IPS-NIHi11 (cell line): ENCODE data around the gene SDHA.

Experiments used
- DNase-seq: peaks from one replicate; pipeline ENCODE4 v3.0.0; 2012; ENCODE audit warnings: mixed read lengths, low spot score

Gene SDHA

DNA sequence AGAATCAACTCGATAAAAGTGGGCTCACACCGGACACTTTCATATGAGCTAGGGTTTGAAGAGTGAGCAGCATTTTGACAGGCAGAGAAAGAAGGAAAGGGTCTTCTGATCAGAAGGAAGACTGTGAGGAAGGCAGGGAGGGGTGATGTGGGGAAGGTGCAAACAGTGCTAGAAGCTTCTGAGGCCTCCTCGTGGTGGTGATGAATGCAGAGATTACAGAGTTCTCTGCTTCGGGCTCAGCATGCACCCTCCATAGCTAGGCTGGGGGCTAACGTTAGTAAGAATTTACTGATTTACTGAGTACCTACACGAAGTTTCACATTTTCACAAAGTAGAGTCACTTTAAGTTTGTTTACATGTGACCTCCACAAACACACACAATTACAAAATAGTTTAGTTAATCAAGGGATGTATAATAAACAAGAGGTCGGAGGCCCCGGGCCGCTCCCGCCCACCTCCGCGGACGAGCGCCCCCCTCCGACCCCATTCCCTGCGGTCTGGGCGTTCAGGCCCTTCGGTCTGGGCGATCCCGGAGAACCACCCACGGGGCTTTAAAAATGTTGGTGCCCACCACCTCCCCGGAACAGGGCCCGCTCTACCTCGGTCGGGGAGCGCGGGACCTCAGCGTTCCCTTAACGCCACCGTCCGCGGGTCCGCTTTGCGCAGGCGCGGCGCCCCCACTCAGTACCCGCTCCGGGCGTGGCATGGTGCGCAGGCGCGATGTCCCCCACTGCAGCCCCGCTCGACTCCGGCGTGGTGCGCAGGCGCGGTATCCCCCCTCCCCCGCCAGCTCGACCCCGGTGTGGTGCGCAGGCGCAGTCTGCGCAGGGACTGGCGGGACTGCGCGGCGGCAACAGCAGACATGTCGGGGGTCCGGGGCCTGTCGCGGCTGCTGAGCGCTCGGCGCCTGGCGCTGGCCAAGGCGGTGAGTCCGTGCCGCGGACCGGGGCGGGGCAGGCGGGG is at the start of gene SDHA, which contains the start of gene CCDC127:
TSS of gene SDHA (plus strand) at position 827 of the 963 bp plus-strand sequence. CDS start at position 863, 36 bp downstream.
TSS of gene CCDC127 (minus strand) at position 660 of the 963 bp plus-strand sequence. CDS start 1,304 bp downstream, outside the sequence.
- peak; percentile 100 for DNase-seq

DNA sequence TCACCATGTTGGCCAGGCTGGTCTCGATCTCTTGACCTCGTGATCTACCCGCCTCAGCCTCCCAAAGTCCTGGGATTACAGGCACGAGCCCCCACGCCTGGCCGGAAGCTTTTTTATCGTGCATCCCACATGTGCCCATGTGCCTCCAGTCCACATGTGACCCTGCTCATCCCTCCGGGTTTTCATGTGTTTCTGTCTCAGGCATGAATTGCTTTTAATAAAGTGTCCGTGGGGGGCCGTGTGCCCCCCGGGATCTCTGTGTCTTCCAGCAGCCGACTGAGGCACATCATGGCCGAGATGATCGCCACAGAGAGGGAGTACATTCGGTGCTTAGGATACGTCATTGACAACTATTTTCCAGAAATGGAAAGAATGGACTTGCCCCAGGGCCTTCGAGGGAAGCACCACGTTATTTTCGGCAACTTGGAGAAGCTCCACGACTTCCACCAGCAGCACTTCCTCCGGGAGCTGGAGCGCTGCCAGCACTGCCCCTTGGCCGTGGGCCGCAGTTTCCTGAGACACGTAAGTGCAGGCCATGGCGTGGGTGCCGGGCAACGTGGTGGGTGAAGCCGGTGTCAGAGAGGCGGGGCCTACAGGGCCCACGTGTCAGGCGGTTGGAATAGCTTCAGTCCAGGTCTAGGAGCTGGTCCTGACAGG is 48.9 kb upstream of the SDHA start:
- DNase-seq, result no peak

DNA sequence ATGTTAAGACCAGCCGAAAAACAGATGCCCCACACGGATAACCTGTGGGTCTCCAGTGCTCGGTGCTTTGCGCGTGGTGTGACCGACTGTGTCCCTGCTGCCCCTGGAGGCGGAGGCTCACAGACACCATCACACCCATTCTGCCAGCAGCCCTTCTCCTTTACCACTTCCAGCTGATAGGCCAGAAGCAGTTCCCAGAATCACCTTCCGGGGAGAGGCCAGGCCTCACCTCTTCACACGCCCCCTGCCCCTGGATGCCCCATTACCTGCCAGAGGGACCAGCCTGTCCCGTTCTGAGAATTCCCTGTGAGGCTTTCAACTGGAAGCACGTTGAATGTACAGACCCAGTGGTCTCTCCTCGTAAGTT is 48.4 kb upstream of the SDHA start:
- DNase-seq, result no peak

DNA sequence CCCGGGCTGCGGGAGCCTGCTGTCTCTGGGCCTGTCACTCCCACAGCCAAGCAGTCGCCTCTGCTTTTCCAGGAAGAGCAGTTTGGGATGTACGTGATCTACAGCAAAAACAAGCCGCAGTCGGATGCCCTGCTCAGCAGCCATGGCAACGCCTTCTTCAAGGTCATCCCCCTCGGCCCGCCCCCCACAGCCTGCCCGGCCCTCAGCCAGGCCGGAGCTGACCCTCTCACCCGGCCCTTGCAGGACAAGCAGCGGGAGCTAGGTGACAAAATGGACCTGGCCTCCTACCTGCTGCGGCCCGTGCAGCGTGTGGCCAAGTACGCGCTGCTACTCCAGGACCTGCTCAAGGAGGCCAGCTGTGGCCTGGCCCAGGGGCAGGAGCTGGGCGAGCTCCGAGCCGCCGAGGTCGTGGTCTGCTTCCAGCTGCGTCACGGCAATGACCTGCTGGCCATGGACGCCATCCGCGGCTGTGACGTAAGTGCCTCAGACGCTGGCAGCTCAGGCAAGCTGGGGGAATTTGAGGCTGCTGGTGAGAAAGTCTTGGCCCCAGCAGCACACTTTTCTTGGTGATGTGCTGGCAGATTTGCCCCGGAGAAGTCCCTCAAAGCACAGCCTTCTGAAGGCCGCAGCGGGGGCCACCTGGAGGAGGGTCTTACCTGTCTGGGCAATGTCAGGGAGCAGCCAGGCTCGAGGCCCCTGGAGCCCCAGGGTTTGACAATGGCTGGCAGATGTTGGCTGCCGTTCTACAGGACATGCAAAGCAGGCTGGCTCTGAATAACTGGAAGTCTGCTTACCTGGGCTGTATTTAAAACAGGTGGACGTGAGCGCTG is 46.9 kb upstream of the SDHA start:
- no peak for DNase-seq

DNA sequence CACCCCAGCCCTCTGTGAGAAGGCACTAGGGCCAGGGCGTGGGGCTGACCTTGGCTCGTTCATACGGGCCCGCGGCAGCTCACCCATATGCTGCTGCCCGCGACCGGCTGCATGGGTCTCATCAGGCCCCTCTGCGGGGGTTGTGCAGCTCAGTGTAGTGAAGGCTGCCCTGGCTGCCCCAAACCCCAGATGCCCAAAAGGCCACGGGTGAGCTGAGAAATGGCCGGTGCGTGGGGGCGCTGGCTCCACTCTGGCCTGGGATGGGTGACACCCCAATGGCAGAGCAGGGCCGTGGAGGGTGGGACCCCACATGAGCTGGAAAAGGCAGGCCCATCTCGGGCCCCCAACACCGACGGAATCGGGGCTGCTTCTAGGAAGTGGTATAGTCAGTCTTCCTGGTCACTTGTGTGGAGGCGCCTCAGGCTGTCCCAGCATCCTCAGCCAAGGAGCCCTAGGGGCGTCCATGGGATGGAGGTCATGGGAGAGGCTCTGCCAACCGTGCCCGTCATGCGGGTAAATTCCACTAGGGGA is 46.3 kb upstream of the SDHA start:
- no peak for DNase-seq

DNA sequence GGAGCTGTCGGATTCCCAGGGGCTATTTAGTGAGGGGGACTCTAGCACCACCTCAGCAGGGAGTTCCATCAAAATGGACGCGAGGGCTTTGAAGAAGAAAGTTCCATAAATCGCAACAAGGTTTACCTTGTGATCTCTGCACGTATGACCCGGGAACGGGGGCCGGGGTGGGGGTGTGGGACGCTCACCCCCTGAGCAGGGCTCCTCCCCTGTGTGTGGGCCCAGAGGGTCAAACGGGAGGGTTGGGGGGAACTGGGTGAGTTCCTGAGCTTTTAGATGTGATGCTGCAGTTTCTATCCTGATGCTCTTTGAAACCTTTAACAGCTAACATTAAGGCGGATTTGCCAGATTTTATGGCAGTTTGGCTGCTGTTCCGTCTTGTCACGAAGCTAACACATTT is 45.7 kb upstream of the SDHA start:
- no peak for DNase-seq

DNA sequence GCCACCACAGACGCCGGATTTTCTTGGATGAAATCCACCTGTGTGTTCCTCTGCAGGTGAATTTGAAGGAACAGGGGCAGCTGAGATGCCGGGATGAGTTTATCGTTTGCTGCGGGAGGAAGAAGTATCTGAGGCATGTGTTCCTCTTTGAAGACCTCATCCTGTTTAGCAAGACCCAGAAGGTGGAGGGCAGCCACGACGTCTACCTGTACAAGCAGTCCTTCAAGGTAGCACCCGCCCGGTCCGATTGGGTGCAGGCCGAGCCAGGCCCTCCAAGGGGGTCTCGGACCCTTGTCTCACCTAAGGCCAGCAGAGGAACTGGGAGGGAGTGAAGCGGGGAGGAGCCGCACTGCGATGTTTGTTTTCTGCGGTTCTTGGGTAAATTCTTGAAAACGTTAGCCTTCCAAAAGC is 45.3 kb upstream of the SDHA start:
- no peak for DNase-seq

DNA sequence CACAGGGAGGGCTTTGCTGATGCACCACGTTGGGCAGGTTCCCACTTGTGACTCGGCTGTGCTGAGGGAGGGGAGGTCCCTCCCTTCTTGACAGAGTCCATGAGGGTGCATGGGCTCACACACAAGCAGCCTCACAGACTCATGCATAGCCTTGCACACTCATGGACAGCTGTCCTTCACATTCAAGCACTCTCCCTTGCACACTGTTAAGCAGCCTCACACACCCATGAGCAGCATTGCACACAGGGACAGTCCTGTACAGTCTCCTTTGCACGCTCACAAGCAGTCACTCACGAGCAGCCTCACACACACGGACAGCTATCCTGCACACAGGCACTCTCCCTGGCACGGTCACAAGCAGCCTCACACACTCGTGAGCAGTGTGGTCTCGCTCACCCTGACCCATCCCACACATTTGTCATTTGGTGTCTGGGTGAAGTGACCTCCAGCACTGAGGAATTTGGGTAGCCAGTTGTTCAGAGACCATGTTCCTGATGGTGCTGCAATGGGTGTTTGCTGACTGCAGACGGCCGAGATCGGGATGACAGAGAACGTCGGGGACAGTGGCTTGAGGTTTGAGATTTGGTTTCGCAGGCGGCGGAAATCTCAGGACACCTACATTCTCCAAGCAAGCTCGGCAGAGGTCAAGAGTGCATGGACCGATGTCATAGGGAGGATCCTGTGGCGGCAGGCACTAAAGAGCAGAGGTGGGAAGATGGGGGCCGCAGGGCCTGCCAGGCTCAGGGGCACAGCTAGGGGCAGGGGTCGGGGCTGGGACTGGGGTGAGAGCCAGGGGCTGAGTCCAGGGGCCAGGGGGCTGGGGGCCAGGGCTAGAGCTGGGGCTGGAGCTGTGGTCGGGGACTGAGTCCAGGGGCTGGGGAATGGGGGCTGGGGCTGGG is 44.5 kb upstream of the SDHA start:
- DNase-seq, result no peak

DNA sequence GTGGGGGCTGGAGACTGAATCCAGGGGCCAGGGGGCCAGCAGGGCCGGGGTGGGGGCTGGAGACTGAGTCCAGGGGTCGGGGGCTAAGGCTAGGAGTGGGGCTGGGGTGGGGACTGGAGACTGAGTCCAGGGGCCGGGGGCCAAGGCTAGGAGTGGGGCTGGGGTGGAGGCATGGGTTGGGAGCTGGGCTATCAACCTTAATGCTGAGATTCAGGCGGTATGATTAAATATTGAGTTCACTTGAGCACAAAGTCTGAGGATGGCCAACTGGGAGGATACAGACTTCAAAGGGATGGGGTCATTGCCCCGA is 43.9 kb upstream of the SDHA start:
- no peak for DNase-seq

DNA sequence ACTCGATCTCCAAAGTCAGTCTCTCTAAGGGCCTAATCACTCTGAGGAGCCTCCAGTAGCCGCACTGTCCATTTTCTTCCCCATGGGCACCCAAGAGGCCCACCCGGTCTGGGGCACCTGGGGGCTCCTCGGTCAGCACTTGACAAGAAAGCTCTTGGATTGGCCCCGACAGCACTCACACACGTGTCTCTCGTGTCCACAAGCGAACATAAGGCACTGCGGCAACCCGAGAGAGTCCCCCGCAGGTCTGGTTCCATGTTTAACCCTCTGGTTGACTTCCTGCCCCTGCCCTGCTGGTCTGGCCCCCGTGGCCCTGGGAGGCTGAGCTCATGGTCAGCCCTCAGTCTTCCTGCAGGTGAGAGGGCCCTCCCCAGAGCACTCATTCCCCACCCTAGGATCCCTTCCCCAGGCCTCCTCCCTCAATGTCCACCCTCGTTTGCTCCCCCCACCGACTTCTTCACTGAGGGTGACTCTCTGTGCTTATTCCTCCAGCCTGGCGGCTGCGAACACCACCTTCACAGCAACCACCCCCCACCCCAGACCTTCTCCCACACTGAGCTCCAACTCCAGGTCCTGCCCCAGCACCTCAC is 43.1 kb upstream of the SDHA start:
- DNase-seq, result no peak

DNA sequence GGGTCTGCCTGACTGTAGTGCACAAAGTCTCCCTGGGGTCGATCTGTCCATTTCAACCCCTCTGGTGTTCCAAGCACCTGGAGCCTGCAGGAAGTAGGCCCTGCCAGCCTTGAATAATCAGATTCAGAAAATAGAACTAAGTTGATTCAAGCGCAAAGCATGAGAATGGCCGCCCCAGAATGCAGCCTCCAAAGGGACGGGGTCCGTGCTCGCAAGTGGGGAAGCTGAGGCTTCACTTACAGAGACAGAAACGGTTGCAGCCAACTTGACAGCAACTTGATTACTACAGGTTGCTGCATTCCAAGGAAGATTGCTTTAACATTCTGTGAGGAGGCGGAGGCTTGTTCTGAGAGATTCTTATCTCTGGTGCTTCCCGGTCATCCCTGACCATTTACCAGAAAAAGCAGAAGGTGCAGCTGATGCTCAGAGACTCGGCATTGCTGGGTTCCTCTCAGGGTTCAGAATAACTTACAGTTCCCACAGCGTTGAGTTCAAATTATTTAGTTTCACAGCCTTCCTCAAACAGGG is 41.8 kb upstream of the SDHA start:
- no peak for DNase-seq

DNA sequence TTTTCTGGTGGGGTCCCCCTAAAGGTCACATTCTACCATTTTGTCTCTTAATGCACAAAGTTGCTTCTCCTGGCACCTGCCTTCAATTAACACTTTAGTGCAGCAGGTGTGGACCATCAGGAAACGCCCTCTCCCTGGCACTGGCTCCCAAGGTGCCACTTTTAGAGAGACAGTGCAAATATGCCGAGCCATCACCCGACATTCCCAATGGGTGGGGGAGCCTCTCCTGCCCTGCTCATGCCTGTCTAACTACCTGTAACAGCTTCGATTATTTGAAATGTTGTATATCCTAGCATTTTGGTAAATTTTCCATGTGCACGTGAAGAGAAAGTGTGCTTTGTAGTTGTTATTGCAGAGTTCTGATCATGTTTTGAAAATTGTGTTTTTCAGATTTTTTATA is 40.0 kb upstream of the SDHA start:
- DNase-seq, result no peak

DNA sequence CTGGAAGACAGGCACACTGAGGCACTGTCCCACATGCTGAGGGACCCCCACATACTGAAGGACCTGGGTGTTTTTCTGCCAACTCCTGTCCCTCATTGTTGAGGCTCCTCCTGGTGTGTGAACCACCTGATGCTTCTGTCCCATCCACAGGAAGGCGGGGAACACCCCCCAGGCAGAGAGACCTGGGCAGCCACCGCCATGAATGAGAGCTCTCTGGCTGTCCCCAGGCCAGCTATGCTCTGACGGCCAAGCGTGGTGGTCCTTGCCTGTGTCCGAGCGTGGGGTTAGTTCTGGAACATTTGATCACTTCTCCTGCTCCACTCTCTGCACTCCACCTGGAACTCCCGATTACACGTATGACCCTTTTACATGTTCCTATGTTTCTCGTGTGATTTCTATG is 38.7 kb upstream of the SDHA start:
- DNase-seq, result no peak

DNA sequence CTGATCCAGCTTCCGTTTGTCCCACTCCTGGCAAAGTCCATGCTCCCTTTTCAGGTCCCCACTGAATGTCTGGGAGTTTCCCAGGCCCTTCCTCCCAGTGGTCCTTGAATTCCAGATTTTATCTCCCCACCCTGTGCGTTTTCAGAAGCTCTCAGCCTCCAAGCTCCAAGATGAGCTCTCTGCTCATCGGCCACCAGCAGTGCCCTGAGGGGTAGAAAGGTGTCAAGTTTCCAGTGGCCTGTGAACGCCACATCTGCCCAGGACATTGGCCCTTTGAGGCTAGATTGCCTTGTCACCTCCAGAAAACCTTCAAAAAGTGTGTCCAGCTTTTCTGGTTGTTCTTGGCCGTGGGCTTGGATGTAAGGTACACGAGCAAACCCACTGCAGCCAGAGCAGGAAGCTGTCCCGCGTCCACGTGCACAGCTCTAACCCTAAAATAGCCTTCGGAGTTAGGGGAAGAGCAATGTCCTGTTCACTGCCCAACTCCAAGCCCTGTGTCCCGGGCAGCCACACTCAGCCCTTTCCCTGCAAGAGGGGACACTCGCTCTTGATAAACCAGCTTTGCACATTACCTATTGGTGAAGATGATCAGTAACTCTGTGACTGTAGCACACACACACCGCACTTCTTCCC is 37.7 kb upstream of the SDHA start:
- no peak for DNase-seq

DNA sequence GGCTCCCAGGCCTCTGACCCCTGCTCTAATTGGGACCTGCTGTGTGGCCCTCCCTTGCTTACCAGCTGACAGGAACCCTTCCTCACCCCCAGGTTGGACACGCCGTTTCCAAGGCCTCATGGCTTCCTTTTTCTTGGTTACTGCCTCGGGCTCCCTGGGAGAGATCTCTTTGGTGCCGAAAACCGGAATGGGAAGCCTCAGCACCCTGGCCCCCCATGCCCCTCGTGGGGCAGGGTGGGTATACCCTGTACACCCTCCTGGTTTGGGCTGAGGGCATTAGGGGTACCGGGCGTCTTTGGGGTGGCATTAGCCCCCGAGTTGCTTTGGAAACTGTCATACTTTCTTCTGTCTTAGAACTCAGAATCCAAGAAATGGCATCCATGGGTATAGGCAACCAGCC is 37.0 kb upstream of the SDHA start:
- no peak for DNase-seq

DNA sequence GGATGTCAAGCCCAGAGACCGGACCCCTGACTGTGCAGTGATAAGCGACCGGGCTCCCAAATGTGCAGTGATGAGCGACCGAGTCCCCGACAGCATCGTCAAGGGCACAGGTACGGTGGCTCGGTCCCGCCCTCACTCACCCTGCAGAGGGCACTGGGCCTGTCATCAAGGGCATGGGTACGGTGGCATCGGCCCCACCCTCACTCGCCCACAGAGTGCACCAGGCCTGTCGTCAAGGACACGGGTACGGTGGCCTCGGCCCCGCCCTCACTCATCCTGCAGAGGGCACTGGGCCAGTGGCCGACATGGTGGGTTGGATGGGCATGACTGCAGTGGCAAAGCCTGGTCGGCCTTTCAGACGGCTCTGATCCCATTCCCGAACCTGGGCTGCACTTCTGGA is 36.6 kb upstream of the SDHA start:
- DNase-seq, result no peak

DNA sequence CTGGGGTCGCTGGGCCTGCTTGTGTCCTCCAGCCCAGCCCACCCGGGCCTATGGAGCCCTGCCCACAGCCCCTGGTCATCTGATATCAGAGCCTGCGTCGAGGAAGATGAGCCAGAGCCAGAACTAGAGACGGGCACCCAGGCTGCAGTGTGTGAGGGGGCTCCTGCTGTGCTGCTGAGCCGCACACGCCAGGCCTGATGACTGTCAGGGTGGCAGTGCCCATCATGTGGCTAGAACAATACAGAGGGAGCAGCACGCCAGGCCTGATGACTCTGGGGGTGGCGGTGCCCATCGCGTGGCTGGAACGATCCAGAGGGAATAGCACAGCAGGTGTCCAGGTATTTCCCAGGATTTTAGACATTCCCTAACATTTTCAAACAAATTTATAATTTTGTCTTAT is 36.0 kb upstream of the SDHA start:
- DNase-seq, result no peak

DNA sequence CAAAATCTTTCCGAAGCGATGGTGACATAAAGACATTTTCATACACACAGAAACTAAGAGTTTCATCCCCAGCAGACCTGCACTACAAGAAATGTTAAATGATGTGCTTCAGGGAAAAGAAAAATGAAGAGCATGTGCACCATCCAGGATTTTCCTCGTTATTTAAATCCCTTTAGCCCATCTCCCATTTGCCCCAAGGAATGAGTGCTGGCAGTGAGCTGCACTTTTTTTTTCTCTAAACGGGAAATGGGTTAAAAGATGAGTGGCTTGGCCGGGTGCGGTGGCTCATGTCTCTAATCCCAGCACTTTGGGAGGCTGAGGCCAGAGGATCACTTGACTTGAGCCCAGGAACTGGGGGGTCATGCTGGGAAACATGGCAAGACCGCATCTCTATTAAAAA is 33.6 kb upstream of the SDHA start:
- DNase-seq, result no peak

DNA sequence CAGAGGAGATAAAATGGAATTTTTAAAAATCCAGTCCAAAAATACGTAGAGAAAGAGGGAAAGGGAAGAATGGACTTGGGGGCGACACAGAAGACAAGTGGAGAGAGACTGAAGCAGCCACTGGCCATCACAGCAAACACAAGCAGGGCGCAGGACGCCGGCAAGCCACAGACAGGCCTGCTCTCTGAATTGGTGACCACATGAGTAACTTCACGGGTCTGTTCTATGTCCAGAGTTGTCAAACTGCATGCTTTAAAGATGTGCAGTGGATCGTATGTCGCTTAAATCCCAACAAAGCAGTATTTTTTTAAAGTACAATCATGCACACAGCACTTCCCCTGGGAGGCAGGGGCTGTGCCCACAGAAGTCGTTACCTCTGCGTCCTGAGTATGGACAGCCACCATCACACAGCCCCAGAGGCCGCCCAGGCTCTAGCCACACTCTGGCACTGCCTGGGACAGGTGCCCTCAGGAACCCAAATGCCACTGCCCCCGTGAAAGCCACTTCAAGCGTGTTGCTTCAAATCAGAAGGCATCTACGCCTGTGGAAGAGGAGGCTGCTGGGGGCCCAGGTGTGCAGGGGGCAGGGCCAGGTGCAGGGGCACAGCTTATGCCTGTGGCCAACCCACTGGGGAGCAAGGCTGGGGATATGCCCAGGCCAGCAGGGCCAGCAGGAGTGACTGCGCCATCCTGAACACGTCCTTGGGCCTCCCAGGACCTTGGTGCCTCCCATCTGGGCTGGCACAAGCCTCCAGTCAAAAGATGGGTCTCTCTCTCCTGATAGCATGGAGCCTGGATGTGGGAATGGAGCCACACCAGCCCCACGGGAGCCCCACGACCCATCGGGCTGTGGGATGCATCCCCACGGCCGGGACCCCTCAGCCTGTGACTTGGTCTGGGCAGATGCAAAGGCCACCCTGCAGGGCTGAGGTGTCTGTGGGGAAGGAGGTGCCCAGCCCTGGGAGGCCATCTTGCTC is 32.7 kb upstream of the SDHA start:
- DNase-seq, result no peak
